HG02884 (cell line): Measurements from ENCODE around the gene CCDC127.
"Not testable (repeated sequence)": the region's sequence is repeated elsewhere in the genome, so short reads cannot be mapped to it uniquely, and the experiment has no call there.

Source experiments
- ATAC-seq: cut with Tn5 transposase; IDR thresholded peaks from one replicate; pipeline ENCODE4 v1.9.1; 2021; ENCODE audit warnings: mild to moderate bottlenecking, moderate library complexity; ENCODE audit not compliant: unreplicated experiment

CCDC127 gene

GRCh38 chr5:204966-205670 lies 12.8 kb downstream of the CCDC127 start:
- no peak for ATAC-seq

- ATAC-seq, result no peak
These were observed 13.5 kb downstream of the CCDC127 start for GRCh38 chr5:204462-204861.

- ATAC-seq, result no peak
These were observed 14.0 kb downstream of the CCDC127 start for GRCh38 chr5:204001-204400.

- ATAC-seq, result no peak
These were observed 14.6 kb downstream of the CCDC127 start for GRCh38 chr5:203246-203930.

- no peak for ATAC-seq
These were observed 16.3 kb downstream of the CCDC127 start for GRCh38 chr5:201672-202071.

GRCh38 chr5:200985-201384 lies 17.0 kb downstream of the CCDC127 start:
- ATAC-seq, result no peak

GRCh38 chr5:199950-200645 lies 17.9 kb downstream of the CCDC127 start:
- ATAC-seq, result no peak

- ATAC-seq, result no peak
These were observed 18.6 kb downstream of the CCDC127 start for GRCh38 chr5:199197-199949.

- ATAC-seq, result no peak
These were observed 19.3 kb downstream of the CCDC127 start for GRCh38 chr5:198516-199196.

- no peak for ATAC-seq
These were observed 20.0 kb downstream of the CCDC127 start for GRCh38 chr5:197892-198489.

- ATAC-seq, result not testable (repeated sequence)
These were observed 20.9 kb downstream of the CCDC127 start for GRCh38 chr5:197031-197430.

- no peak for ATAC-seq
These were observed 21.6 kb downstream of the CCDC127 start for GRCh38 chr5:196350-196749.

- no peak for ATAC-seq
These were observed 22.4 kb downstream of the CCDC127 start for GRCh38 chr5:195401-196160.

GRCh38 chr5:194603-195209 lies 23.2 kb downstream of the CCDC127 start:
- no peak for ATAC-seq

GRCh38 chr5:194102-194501 lies 23.9 kb downstream of the CCDC127 start:
- ATAC-seq, result no peak

- ATAC-seq, result no peak
These were observed 24.8 kb downstream of the CCDC127 start for GRCh38 chr5:192970-193831.

GRCh38 chr5:192691-192969 lies 25.3 kb downstream of the CCDC127 start:
- ATAC-seq, result no peak

GRCh38 chr5:191949-192690 lies 25.8 kb downstream of the CCDC127 start:
- no peak for ATAC-seq
